Measurements from ENCODE around the gene NDUFV3.
"Not testable (repeated sequence)": the region's sequence is repeated elsewhere in the genome, so short reads cannot be mapped to it uniquely, and the experiment has no call there.

Gene NDUFV3

DNA sequence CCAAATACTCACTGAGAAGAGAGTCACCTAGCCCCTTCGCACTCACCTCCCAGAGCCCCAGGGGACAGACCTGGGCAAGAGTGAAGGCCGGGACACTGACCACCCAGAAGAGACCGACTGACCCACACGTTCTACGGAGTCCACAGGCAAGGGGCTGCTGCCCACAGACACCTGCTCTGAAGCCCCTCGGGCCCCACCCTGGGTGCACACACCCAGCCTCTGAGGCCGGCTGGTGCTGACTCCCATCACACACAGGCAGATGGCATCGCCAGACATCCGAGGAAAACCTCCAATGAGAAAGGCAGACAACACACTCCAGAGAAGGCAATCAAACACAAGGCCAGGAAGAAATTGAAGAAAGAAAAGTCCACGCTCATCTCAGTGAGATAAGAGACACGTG, 35.9 kb upstream of the NDUFV3 start:
- no peak for DNase-seq

DNA sequence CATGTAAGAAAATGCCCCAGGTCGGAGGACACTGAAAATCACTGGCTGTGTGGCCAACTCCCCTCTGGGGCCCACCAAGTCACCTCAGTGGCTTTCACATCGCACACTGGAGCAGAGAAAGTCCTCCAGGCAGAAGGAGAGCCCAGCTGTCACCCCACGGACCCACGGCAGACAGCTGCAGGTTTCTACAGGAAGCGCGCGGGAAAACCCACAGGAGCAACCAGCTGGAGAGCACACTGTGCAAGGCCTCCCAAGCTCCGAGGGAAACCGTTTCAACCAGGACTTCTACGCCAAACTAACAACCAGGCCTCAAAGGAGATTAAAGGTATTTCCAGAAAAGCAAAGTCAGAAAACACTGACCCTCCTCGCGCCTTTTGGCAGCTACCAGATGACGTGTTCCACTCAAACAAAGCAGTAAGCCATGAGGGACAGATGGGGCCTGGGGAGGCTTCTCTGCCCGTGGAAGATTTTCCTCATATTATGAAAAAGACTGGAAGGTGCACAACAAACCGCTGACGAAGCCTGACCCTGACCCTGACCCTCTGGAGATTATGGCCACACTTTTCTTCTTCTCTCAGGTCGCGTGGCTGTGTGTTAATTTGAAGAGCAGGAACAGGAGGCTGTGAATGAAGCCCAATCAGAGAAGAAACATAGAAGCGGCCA, 34.8 kb upstream of the NDUFV3 start:
- no peak for DNase-seq

DNA sequence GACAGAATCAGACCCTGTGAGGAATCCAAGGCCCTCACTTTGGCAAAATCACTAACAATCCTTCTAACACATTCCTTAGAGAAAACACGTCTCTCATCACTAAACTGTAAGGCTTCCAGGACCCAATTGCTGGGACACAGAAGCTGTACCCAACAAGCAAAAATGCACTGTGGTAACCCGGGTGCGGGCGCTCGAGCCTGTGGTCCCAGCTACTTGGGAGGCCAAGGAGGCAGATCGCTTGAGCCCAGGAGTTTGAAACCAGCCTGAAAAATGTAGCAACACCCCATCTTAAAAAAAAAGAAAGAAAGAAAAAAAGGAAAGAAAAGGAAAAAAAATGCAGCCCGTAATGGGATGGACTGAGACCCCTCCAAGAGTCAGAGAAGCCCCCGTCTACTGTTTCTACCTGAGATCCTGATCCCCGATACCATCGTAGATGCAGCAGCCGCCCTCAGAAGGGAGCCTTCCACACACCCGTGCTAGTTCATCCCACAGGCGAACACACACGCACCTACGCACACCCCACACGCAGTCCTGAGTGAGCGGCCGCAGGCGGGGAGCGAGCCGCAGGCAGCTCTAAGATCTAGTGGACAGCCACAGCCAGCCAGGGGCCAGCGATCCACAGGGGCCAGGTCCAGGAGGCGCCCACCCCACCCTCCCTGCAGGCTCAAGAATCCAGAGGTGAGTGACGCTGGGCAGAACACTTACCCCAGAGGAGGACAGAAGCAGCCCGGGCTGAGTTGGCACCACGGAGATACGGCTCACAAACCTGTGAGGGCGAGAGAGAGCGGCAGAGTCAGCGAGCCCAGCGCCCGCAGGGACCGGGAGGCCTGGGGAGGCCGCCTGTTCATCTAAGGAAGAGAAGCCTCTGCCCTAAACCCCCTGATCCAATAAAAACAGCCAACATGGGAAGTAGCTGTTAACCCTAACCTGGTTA, 33.9 kb upstream of the NDUFV3 start:
- no peak for DNase-seq

DNA sequence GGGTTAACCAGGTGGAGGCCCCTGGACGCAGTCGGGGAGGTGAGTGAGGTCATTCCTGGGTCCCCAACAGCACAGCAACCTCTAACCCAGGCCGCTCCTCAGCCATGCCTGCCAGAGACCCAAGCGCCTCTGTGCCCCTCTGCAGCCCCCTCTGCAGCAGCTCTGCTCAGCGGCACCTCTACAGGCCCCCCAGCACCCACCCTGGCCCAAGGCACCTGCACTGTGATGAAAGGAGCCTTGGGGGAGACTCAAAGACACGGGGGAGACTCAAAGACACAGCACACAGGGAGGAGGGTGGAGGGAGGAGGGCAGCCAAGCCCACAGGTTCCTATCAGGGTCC, 33.2 kb upstream of the NDUFV3 start:
- DNase-seq = no peak

DNA sequence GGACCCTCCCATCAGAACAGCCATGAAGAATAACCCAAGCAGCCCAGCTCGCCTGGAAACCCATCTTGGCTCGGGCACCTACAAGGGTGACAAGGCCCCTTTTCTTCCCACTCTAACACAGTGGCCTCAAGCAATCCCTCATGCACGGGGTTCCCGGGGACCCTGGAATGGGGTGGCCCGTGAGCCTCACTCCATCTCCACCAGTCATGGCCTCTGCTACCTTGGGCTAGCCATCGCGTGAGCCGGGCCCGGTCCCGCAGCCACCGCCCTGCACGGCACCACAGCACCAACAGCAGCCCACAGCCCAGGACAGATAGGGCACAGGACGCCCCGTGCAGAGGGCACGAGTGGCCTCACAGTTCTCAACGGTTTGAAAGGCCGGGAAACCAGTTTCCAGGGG, 32.8 kb upstream of the NDUFV3 start:
- DNase-seq = no peak

DNA sequence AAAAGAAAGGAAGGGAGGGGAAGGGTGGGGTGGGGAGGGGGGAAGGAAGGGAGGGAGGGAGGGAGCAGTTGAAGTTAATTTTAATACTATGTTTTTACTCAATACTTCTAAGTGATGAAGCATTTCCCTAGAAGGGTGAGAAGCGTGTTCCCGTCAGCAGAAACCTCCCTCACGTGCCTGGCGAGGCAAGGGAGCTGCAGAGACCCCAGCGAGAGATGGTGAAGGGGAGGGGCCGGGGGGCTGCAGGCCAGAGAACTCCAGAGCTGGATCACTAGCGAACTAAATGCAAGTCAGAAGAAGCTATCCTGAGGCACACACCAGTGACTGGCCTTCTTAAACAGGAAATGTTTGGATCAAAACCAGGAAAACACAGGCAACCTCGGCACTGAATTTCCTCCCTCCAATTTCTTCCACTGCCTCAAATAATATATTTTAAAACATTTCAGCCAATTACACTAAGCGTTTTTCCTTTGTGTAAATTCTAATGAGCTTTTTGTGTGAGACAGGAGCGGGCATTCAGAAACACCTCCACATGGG, 31.7 kb upstream of the NDUFV3 start:
- no peak for DNase-seq

DNA sequence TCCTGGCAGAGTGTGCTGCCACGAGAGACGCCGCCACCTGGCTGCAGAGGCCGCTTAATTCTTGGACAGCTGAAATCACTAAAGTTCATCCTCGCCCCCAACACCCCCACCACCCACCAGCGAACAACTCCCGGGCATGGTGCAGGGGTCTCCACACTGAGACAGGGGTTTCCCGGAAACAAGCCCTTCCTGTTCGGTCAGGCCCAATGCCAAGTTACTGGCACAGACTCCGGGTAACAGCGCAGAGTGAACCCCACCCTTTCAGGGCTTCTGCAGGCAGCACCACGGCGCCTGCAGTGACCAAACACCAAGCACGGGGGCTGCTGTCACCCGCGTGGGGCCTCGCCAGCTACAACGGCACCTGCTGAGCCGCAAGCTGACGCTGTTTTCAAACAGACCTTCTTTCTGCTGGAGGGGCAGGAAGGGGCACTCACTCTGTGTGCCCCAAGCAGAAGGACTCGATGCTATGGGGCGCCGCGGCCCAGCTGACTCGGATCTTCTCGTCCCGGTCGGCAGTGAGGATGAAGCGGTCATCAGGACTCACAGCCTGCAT, 31.2 kb upstream of the NDUFV3 start:
- peak in 4 of 14 donors; percentile 21 to 84 (median 40) for DNase-seq

DNA sequence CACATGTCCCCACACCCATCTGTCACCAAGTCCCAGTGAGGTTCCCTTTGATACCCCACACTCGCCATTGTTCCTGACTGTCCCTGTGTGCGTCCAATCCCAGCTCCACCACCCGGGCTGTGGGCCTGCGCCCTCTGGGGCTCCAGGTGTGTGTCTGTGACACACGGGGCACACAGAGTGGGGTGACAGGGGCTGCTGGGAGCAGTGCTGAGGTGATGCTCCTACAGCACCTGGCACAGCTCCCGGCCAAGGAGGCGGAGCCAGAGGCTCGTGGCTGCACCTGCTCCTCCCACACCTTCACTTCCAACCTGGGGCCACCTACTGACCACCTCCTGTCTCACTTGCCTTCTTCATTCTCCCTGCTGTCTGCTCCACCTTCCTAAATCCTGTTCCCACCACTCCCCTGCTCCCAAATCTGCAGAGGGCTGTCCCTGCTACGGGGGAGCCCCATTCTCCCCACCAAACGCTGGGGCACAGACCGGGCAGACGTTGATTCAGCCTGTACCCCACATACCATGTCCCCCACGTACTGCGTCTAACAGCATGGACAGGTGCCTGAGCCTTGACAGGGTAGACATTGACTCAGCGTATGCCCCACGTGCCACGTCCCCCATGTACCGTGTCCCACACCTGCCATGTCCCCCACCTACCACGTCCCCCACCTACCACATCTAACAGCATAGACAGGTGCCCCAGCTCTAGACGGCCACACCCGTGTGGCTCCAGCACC, 30.2 kb upstream of the NDUFV3 start:
- DNase-seq = peak in 1 of 14 donors; percentile 16

DNA sequence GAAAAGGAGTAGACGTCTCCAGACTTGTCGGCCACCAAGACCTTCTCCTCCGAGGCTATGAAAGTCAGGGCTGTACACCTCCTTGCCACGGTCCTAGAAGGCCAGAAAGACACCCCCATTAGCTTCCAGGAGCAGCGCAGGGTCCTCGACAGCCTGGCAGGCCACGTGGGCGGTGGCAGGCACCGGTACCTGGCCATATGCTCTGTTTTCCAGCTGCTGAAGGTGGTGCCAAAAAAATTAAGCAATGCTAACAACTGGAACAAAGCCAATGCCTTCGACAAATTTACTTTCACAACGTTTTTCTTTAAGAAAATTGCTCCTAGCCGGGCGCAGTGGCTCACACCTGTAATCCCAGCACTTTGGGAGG, 29.6 kb upstream of the NDUFV3 start:
- no peak for DNase-seq

DNA sequence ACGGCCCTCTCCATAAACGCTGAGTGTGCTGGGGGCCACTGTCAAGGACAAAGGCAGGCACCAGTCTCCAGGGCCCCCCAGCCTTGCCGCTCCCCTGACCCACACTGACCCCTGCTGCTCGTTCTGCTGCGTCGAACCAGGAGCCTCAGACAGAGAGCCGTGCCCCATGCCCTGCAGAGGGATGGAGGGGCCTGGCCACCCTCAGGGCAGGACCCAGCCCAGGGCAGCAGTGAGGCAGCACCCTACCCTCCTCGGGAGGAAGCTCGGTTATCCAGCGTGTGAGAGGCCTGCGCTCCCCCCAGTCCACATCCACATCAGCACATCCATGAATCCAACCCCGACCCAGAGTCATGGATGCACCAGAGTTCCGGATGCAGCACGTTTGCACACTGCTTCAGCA, 28.8 kb upstream of the NDUFV3 start:
- DNase-seq = no peak

DNA sequence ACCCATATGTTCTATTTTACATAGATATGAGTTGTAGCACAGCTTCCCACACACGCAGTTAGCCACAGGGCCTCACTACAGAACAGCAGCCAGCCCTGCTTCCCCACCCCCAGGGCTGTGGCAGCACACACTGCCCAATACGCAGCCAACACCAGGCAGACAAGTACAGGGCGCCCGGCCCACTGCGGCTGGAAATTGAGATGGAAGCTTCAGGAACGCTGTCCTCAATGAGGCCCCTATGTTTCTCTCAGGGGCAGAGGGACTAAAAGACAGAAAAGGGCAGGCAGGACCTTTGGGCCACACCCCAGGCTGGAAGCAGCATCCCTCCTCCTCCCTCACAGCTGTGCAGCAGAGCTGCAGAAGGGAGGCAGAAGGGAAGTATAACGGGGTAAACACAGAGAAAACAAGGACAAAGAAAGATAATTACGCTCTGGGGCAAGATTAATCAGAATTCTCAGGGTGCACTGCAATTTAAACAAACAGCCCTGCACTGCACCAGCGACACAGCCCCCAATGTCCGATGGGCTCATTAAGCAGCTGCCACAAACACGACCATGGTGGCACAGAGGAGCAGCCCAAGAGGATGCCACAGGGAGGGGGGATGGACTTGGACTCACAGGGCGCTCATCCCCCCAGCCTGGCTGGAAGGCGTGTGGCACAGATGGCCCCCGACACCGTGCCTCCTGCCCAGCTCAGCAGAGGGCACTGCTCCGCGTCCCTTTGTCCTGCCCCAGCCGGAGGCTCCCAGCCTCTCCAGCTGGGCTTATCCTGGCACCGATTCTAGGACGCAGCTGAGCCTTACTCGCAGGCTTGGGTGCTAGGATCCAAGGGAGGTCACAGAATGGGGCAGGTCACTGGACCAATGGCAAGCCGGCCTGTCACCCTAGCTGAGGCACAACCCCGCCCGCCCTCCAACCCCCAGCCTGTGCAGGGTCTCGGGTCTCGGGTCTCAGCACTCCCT, 28.0 kb upstream of the NDUFV3 start:
- peak in 9 of 14 donors; percentile 6 to 76 (median 47) for DNase-seq

DNA sequence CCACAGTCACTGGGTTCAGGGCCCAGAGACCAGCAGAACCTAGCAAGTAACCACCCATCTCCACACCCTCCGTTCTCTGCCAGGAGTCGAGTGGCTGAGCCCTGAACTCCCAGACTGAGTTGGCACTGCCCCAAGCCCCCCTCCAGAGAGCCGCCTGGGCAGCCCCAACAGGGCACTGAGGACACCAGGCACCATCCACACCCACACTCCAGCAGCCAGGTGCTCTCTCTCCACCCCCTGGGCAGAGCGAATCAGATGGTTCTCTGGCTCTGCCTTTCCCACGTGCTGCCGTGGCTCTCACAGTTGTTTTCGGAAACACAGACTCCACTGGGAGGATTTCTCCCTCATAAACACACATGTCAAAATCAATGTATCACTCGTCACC, 27.3 kb upstream of the NDUFV3 start:
- DNase-seq = peak in 6 of 14 donors; percentile 16 to 76 (median 63)

DNA sequence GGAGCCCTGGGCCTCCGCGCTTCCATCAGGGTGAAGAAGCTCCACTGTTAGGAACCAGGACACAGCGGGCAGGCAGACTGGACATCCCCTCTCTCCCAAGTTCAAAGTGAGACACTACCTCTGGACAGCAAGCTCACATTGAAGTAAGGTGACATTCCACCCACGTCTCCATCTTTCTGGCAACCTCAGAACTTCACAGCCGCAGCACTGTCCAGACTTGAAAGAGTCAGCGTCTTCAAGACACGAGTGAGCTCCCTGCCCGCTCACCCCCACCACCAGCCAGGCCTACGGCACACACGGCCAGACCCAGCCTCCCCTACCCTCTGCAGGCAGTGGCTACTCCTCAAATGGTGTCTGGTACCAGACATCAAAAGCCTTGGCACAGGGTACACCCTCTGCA, 24.9 kb upstream of the NDUFV3 start:
- DNase-seq = no peak

DNA sequence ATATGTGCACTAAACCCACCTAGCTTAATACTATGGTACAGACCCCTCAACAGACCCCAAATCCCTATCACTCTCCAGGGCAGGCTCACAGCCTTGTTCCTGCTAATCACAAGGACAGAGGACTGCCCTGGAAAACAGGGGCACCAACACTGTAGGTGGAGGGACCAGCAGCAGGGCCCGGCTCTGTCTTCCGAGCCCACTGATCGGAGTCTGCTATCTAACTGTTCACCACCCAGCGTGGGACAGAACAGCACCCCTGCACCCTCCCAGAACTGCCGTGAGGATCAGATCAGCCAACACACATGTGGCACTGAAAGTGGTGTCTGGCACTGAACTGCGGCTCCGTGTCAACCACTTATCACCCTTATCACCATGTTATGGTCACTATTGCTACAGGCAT, 20.0 kb upstream of the NDUFV3 start:
- no peak for DNase-seq

DNA sequence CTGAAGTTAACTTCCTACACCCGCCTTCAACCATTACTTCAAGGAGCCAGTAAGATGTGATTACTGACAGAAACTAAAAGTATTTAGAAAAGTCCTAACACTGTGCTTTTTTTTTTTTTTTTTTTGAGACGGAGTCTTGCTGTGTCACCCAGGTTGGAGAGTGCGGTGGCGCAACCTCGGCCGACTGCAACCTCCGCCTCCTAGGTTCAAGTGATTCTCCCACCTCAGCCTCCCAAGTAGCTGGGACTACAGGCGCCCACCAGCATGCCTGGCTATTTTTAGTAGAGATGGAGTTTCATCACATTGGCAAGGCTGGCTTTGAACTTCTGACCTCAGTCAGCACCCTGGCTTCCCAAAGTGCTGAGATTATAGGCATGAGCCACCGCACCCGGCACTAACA, 17.3 kb upstream of the NDUFV3 start:
- not testable (repeated sequence) for DNase-seq

DNA sequence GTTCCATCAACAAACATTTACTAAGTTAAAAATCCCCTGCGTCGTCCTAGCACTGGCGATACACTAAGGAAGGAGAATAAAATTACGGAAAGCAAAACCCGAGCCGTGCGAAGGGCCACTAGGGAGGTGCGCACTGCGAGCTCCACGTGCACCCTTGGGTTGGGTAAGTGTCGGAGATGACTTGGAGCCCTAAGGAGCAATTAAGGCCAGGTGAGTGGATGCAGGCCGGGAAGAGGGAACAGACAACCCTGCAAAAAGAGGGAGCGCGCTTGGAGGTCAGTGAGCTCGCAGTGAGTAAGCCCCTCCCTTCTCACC, 14.5 kb upstream of the NDUFV3 start:
- DNase-seq = no peak

DNA sequence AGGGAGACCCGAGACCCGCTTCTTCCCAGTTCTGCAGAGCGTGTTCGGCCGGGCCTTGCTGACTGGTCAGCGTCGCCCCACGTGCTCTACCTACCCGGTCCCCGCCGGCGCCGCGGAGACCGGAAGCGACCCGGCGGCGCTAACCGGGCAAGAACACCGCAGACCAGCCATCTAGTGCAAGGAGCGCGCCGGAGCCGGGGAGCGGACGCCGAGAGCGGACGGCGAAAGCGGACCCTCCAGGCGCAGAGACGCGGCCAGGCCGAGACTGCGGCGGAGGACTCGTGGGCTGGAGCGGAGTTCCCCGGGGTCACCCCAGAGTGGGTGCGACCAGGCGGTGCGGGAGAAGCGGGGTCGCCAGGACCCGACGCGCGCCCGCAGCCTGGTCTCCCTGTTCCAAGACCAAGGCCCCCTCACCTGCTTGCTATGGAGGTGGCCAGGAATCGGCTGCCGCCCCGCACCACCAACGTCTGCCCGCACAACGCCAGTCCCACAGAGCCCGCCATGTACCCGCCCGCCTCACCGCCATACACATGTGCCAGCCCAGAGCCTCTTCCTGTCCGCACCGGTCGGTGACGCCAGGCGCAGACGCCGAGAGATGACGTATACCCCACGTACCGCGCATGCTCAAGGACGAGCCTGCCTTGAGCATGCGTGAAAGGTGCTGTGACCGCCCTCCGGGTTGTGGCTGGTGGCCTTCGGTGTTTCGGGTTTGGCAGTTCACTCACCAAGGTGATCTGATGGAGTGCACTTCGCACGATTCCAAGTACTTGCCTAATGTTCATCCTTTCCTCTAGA, 13.9 kb upstream of the NDUFV3 start, which contains the start of gene WDR4:
Gene WDR4 (minus strand): TSS at position 547 of the 795 bp plus-strand sequence. CDS start 44 bp downstream, at position 503.
- DNase-seq = peak; percentile 79 to 98 (median 95)

DNA sequence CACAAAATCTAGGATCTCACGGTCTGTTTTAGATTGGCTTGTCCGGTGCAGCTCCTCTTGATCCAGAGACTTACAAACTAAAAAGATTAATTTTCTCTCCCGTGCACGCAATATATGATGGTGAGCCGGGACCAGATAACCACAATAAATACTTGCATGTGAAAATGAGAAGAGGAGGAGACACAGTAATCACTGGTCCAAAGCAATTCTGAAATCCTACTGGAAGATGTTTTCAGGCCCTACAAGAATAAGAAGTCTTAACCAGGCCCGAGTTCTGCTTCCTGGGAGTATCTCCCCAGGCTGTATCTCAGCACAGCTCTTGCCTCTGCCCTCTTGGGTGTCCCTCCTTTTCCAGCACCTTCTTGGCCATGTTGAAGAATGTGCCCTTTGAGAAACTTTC, 12.8 kb upstream of the NDUFV3 start:
- DNase-seq = no peak

DNA sequence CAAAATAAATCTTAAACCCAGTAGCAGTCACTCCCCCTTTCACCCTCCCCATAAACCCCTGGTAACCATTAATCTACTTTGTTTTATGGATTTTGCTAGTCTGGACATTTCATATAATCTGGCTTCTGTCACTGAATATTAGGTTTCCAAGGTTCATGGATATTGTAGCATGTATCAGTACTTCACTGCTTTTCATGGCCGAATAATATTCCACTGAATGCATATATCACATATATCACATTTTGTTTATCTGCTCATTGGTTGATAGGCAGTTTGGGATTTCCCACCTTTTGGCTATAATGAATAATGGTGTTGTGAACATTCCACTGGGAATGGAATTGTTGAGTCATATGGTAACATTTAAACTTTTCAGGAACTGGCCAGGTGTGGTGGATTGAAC, 9.2 kb upstream of the NDUFV3 start:
- DNase-seq = no peak

DNA sequence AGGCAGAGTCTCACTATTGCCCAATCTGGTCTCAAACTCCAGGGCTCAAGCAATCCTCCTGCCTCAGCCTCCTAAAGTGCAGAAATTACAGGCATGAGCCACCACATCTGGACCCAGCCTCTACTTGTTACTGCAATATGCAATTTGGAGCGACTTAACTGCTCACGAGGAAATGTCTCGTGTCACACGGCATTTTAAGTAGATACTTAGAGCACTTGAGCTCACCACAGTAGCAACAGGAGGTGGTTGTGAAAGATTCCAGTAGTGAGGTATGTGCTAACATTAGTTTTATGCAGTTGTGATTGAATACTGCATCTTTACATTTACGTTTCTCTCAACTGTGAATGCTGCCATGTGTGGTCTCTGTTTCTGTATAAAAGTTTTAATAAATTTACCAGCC, 5.8 kb upstream of the NDUFV3 start:
- DNase-seq = no peak

DNA sequence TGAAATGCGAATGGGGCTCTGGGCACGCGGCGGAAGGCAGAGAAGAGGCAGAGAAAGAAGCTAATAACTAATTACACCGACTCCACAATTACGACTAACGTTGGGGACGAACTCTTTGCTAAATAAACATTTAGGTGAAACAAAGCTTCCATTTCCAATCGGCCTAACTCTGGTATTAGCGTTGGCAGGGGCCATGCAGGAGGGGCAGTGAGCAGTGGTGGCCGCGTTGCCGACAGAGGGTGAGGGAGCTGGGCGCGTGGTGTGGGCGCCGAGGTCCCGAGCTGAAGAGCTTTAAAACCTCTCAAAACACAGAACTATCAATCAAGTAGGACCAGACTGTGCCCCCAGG, 553 bp upstream of the NDUFV3 start:
- DNase-seq = peak in 1 of 14 donors; percentile 29
